HG03442 (cell line): Measurements from ENCODE around the gene UBE2C.
"Not testable (repeated sequence)": the region's sequence is repeated elsewhere in the genome, so short reads cannot be mapped to it uniquely, and the experiment has no call there.

Source experiments
- ATAC-seq: cut with Tn5 transposase; IDR thresholded peaks from one replicate; pipeline ENCODE4 v1.9.1; 2021; ENCODE audit warnings: mild to moderate bottlenecking, moderate library complexity; ENCODE audit not compliant: unreplicated experiment

UBE2C gene

GRCh38 chr20:45829673-45830106 lies 17.2 kb downstream of the UBE2C start:
- not testable (repeated sequence) for ATAC-seq

GRCh38 chr20:45832619-45833018 lies 20.2 kb downstream of the UBE2C start:
- ATAC-seq, result no peak

- no peak for ATAC-seq
Measured at GRCh38 chr20:45833030-45833882, 20.8 kb downstream of the UBE2C start, which contains the start of gene SNX21. TSS of gene SNX21 (plus strand) at chr20:45833799. CDS start at chr20:45833920, 121 bp downstream.

GRCh38 chr20:45833883-45834796 lies 21.7 kb downstream of the UBE2C start:
- no peak for ATAC-seq

GRCh38 chr20:45834797-45835161 lies 22.3 kb downstream of the UBE2C start:
- ATAC-seq, result no peak

GRCh38 chr20:45835329-45835765 lies 22.9 kb downstream of the UBE2C start:
- ATAC-seq, result no peak

- no peak for ATAC-seq
Measured at GRCh38 chr20:45835825-45836224, 23.4 kb downstream of the UBE2C start.

GRCh38 chr20:45836841-45837240 lies 24.4 kb downstream of the UBE2C start:
- no peak for ATAC-seq

GRCh38 chr20:45840700-45841198 lies 28.3 kb downstream of the UBE2C start:
- no peak for ATAC-seq

- ATAC-seq, result no peak
Measured at GRCh38 chr20:45841407-45842129, 29.1 kb downstream of the UBE2C start.

- ATAC-seq, result no peak
Measured at GRCh38 chr20:45842169-45842812, 29.8 kb downstream of the UBE2C start.

- ATAC-seq, result no peak
Measured at GRCh38 chr20:45843506-45843905, 31.1 kb downstream of the UBE2C start.

GRCh38 chr20:45845452-45845851 lies 33.0 kb downstream of the UBE2C start:
- no peak for ATAC-seq

GRCh38 chr20:45848421-45848820 lies 36.0 kb downstream of the UBE2C start:
- no peak for ATAC-seq

- ATAC-seq, result no peak
Measured at GRCh38 chr20:45848969-45849582, 36.6 kb downstream of the UBE2C start.

- no peak for ATAC-seq
Measured at GRCh38 chr20:45850238-45850637, 37.8 kb downstream of the UBE2C start.

GRCh38 chr20:45850926-45851325 lies 38.5 kb downstream of the UBE2C start:
- no peak for ATAC-seq

- ATAC-seq, result no peak
Measured at GRCh38 chr20:45851501-45851900, 39.1 kb downstream of the UBE2C start.

- ATAC-seq, result no peak
Measured at GRCh38 chr20:45852326-45852725, 39.9 kb downstream of the UBE2C start.

- ATAC-seq, result no peak
Measured at GRCh38 chr20:45853484-45853883, 41.0 kb downstream of the UBE2C start.
